ENCODE measurements around the gene TCTN1. TPM values are rescaled to one million over a fixed set of nuclear protein-coding genes. Genes with fewer than 3 reads are reported as not detected.

Gene TCTN1
- total RNA-seq, 4 donors from 2014 or later = 28.5 to 71.2 (median 35.1) TPM

DNA sequence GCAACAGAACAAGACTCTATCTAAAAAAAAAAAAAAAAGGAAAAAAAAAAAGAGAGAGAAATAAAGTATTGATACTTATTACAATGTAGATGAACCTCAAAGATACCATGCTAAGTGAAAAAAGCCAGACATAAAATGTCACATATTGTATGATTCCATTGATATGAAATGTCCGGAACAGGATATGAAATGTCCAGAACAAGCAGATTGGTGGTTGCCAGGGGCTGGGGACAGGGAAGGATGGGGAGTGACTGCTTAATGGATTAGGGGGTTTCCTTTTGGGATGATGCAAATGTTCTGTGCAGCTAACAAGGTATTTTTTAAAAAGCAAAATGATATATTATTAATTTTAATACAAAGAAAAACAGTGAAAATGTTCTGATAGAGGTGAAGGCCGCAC is 70.0 kb downstream of the TCTN1 start:
- Histone ChIP-seq H3K9me3 (no peaks in the 10 kb centered on the region), H3K4me1 (peaks cover 5 to 11% (median 9%) of the 10 kb centered on the region in 4 donors), H3K36me3 (no peaks in the 10 kb centered on the region), H3K27me3 (peaks cover 13% of the 10 kb centered on the region), H3K27ac (no peak overlapping the region), H3K4me3 (no peak overlapping the region)
- intact Hi-C loops (cut with DNase I; ENCODE audit: low total_unique reads) = no loop called here
- DNase-seq = no peak
- no peak for TF ChIP-seq POLR2A (IDR thresholded peaks at IDR 0.05)
- TF ChIP-seq EP300 (IDR thresholded peaks at IDR 0.05; ENCODE audit: low read depth) = no peak
- TF ChIP-seq POLR2AphosphoS5 (IDR thresholded peaks at IDR 0.05) = no peak
- TF ChIP-seq, protein P1, sequence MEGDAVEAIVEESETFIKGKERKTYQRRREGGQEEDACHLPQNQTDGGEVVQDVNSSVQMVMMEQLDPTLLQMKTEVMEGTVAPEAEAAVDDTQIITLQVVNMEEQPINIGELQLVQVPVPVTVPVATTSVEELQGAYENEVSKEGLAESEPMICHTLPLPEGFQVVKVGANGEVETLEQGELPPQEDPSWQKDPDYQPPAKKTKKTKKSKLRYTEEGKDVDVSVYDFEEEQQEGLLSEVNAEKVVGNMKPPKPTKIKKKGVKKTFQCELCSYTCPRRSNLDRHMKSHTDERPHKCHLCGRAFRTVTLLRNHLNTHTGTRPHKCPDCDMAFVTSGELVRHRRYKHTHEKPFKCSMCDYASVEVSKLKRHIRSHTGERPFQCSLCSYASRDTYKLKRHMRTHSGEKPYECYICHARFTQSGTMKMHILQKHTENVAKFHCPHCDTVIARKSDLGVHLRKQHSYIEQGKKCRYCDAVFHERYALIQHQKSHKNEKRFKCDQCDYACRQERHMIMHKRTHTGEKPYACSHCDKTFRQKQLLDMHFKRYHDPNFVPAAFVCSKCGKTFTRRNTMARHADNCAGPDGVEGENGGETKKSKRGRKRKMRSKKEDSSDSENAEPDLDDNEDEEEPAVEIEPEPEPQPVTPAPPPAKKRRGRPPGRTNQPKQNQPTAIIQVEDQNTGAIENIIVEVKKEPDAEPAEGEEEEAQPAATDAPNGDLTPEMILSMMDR (IDR thresholded peaks at IDR 0.05) = no peak
- WGBS, 2 donors (ENCODE audit: low coverage in 1 of 2) = 86 to 95% methylated on average over 1 to 2 of the region's 2 CpGs
- in situ Hi-C loops (cut with MboI; ENCODE audit: low pct_ligation_motif_present in 1 of 4, low pct_unique_long_range_greater_than_20kb in 1 of 4, low sequenced_read_pairs in 3 of 4) = loop anchor here in 1 of 4 donors (5.0 kb wide), 1 partner anchor 67 kb away; no protein-coding TSS in a partner anchor

DNA sequence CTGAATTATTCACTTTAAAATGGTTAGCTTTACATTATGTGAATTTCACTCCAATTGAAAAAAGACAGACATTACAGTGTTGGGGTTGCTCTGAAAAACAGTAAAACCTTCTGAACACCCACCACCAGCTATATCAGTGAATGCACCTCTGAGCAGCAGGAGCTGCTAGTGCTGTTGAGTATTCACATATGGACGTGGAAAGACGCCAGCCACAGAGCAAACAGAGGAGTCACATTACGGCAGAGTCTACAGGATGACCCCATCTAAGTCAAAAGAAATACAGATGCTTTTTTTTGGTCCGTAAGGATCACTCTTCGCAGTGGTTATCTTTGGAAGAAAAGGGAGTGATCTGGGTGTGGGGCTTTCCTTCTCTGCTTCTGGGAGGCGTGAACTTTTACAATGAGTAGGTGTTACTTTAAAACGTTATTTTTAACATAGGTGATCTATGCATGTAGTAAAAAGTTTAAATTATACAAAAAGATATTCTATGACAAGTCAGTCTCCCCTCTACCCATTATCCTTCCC is 70.4 kb downstream of the TCTN1 start:
- H3K4me3 ChIP-seq = no peak overlapping the region
- WGBS, 2 donors (ENCODE audit: low coverage in 1 of 2) = 68% methylated on average over 7 of the region's 7 CpGs; no CpG with 5 or more reads in 1 of the 2 donors
- H3K27me3 ChIP-seq = peaks cover 13% of the 10 kb centered on the region
- in situ Hi-C loops (cut with MboI; ENCODE audit: low pct_ligation_motif_present in 1 of 4, low pct_unique_long_range_greater_than_20kb in 1 of 4, low sequenced_read_pairs in 3 of 4) (loop anchor here in 1 of 4 donors (5.0 kb wide), 1 partner anchor 67 kb away; no protein-coding TSS in a partner anchor), intact Hi-C loops (cut with DNase I; ENCODE audit: low total_unique reads) (no loop called here)
- H3K9me3 ChIP-seq = no peaks in the 10 kb centered on the region
- H3K36me3 ChIP-seq = no peaks in the 10 kb centered on the region
- H3K27ac ChIP-seq = no peak overlapping the region
- peaks cover 5 to 14% (median 11%) of the 10 kb centered on the region in 4 donors for H3K4me1 ChIP-seq
- no peak for TF ChIP-seq EP300 (IDR thresholded peaks at IDR 0.05; ENCODE audit: low read depth)
- DNase-seq = no peak

DNA sequence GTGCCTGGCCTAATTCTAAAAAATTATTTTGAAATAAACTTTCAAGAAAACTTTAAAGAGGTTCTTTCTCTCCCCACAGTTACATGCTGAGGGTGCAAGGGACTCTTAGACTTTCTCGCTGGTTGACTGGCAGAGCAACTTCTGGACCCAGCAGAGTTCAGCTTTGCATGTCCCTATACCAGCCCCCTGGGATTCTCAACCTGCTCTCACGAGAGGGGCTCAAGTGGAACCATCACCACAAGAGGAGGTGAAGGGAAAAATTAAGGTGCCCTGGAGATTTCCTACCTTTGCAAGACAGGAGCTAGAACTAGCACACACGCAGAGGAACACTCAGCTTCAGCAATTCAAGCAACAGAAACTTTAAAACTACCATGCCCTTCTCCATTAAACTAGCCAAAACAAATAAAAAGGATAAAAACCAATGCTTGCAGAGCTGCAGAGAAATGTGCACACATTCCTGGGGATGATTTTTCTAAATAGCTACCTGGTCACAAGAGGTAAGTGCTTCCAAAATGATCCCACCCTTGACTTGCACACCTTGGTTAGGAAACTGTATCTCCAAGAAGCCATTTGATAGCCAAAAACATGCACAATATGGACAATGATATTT is 72.5 kb downstream of the TCTN1 start:
- Histone ChIP-seq H3K4me3 (no peak overlapping the region), H3K27ac (no peak overlapping the region), H3K4me1 (peaks cover 5 to 21% (median 18%) of the 10 kb centered on the region in 4 donors), H3K9me3 (no peaks in the 10 kb centered on the region), H3K27me3 (peaks cover 13% of the 10 kb centered on the region), H3K36me3 (no peaks in the 10 kb centered on the region)
- in situ Hi-C loops (cut with MboI; ENCODE audit: low pct_ligation_motif_present in 1 of 4, low pct_unique_long_range_greater_than_20kb in 1 of 4, low sequenced_read_pairs in 3 of 4) (no loop called here), intact Hi-C loops (cut with DNase I; ENCODE audit: low total_unique reads) (no loop called here)
- no peak for DNase-seq
- TF ChIP-seq POLR2A (IDR thresholded peaks at IDR 0.05) (no peak), EP300 (IDR thresholded peaks at IDR 0.05; ENCODE audit: low read depth) (no peak), POLR2AphosphoS5 (IDR thresholded peaks at IDR 0.05) (no peak)
- TF ChIP-seq, protein P1 (IDR thresholded peaks at IDR 0.05) = no peak
- WGBS, 2 donors (ENCODE audit: low coverage in 1 of 2) = 81% methylated on average over 3 of the region's 3 CpGs; no CpG with 5 or more reads in 1 of the 2 donors

DNA sequence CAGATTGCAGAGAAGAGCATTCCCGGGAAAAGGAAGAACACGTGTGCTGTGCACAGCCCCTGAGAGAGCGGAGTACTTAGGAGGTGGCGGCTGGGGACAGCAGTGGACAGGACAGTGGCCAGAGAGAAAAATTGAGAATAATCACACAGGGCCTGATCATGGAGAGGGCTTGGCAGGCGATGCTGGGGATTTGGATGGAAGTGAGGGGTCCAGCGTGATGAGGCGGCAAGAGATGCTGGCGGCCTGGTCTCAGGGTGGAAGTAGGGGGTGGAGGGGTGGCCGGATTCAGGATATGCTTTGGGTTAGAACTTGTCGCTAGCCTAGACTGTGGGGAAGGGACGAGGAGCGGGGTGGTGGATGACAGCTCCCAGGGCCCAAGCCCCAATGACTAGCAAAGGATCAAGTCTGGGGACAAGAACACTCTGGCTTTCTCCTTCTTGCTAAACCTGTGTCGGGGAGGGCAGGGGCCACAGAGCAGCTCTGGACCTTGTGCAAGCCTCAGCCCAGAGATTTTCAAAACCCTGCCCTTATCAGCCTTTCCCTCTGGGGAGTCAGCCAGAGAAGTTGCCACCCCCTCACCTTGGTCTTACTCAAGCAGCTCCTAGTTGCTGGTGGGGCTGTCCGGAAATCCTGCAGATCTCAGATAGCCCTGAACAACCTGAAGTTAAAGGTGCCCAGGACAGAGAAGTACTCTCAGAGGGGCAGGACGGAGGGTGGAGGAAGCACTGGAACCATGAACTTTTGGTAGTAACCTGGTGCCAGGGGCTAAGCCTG is 73.7 kb downstream of the TCTN1 start:
- WGBS, 2 donors (ENCODE audit: low coverage in 1 of 2) = 79 to 94% methylated on average over 9 to 15 of the region's 15 CpGs
- DNase-seq = no peak
- Histone ChIP-seq H3K4me1 (peaks cover 5 to 21% (median 18%) of the 10 kb centered on the region in 4 donors), H3K27ac (peak overlapping the region in 1 of 4 donors; percentile 8), H3K27me3 (peaks cover 13% of the 10 kb centered on the region), H3K36me3 (no peaks in the 10 kb centered on the region), H3K9me3 (no peaks in the 10 kb centered on the region), H3K4me3 (peak overlapping the region in 2 of 4 donors; percentile 56 to 70)
- in situ Hi-C loops (cut with MboI; ENCODE audit: low pct_ligation_motif_present in 1 of 4, low pct_unique_long_range_greater_than_20kb in 1 of 4, low sequenced_read_pairs in 3 of 4) (no loop called here), intact Hi-C loops (cut with DNase I; ENCODE audit: low total_unique reads) (no loop called here)
- TF ChIP-seq POLR2A (IDR thresholded peaks at IDR 0.05) (no peak), EP300 (IDR thresholded peaks at IDR 0.05; ENCODE audit: low read depth) (no peak), POLR2AphosphoS5 (IDR thresholded peaks at IDR 0.05) (no peak)
- TF ChIP-seq, protein P1 (IDR thresholded peaks at IDR 0.05) = no peak
